GM12801 (cell line): ENCODE results near the gene UTP20.

Source experiments
- CTCF ChIP-seq: IDR thresholded peaks from one replicate; pipeline ENCODE4 v1.5.1; 2011; ENCODE audit warnings: control low read depth; ENCODE audit not compliant: insufficient read length; ENCODE audit errors: extremely low read depth

The UTP20 gene

GRCh38 chr12:101243616-101244015 is 36.3 kb upstream of the UTP20 start:
- TF ChIP-seq CTCF, result no peak

- no peak for TF ChIP-seq CTCF
Observed at GRCh38 chr12:101256266-101256665, 23.6 kb upstream of the UTP20 start.

- no peak for TF ChIP-seq CTCF
Observed at GRCh38 chr12:101257357-101257756, 22.5 kb upstream of the UTP20 start.

- no peak for TF ChIP-seq CTCF
Observed at GRCh38 chr12:101267111-101267510, 12.8 kb upstream of the UTP20 start.

- no peak for TF ChIP-seq CTCF
Observed at GRCh38 chr12:101276433-101276832, 3.5 kb upstream of the UTP20 start.

GRCh38 chr12:101277443-101277842 is 2.5 kb upstream of the UTP20 start:
- TF ChIP-seq CTCF, result no peak

- no peak for TF ChIP-seq CTCF
Observed at GRCh38 chr12:101287357-101287756, 7.5 kb downstream of the UTP20 start.

- TF ChIP-seq CTCF, result no peak
Observed at GRCh38 chr12:101297661-101298060, 17.8 kb downstream of the UTP20 start.
